Measurements from ENCODE around the gene CDPF1. TPM values are rescaled to one million over a fixed set of nuclear protein-coding genes. Genes with fewer than 3 reads are reported as not detected.
A peak's percentile ranks its signal among the peaks of the same experiment; 100 is the strongest.

Gene CDPF1
- total RNA-seq, 1 experiment from 2014 or later, result 8.1 TPM

GRCh38 chr22:46198274-46198673 lies 51.8 kb downstream of the CDPF1 start:
- no peak overlapping the region for H3K4me3 Mint-ChIP-seq
- H3K27ac Mint-ChIP-seq, result peak overlapping the region in 1 of 3 experiments; percentile 73; a peak in 1 of 7 replicates
- no CpG with 5 or more reads among the region's 18 CpGs for WGBS (ENCODE audit: extremely low coverage, insufficient read length, low lambda C conversion rate)
- no peak overlapping the region for H2BK15ac ChIP-seq (ENCODE audit: low read depth, low read length)
- no peak overlapping the region for H4K5ac ChIP-seq (ENCODE audit: insufficient read length, low read depth, low read length)
- no peak overlapping the region for H2BK120ac ChIP-seq (ENCODE audit: low read depth, low read length, poor library complexity, severe bottlenecking)
- H3K18ac ChIP-seq (ENCODE audit: insufficient read length, low read depth, low read length), result no peak overlapping the region
- H4K20me1 ChIP-seq (ENCODE audit: control insufficient read depth, insufficient read depth, insufficient read length), result no peaks in the 10 kb centered on the region
- no peak overlapping the region for H3K4ac ChIP-seq (ENCODE audit: low read depth, low read length)
- H4K91ac ChIP-seq (ENCODE audit: insufficient read length, low read depth, low read length), result no peak overlapping the region
- TF ChIP-seq CTCF (conservative IDR thresholded peaks at IDR 0.05), result no peak
- H3K36me3 Mint-ChIP-seq (ENCODE audit: insufficient read depth in 1 of 3, low read depth in 3 of 3), result peaks cover 0 to 10% (median 0%) of the 10 kb centered on the region in 3 experiments; a peak in 2 of 7 replicates
- DNase-seq, result no peak
- H2BK20ac ChIP-seq (ENCODE audit: low read depth, low read length, poor library complexity, severe bottlenecking), result no peak overlapping the region
- no peak overlapping the region for H2BK5ac ChIP-seq (ENCODE audit: insufficient read length, low read length)
- H3K4me1 Mint-ChIP-seq, result peaks cover 24 to 25% of the 10 kb centered on the region in 2 experiments
- no peak overlapping the region for H3K23ac ChIP-seq (ENCODE audit: insufficient read length, low read depth, low read length)
- peaks cover 3% of the 10 kb centered on the region; the same call in 1 of the 2 replicates for H3K27me3 Mint-ChIP-seq (ENCODE audit: low read depth)
- H4K8ac ChIP-seq (replicated peaks; ENCODE audit: insufficient read length, low read depth, low read length), result no peak overlapping the region
- H3T11ph ChIP-seq (ENCODE audit: low read length), result no peak overlapping the region
- no peak overlapping the region for H3K9ac ChIP-seq (ENCODE audit: extremely low read depth, insufficient read length, low read length)
- no peaks in the 10 kb centered on the region for H3K27me3 ChIP-seq (ENCODE audit: insufficient read depth, low read length)
- H3K9me3 ChIP-seq (ENCODE audit: control insufficient read depth, low read depth, low read length), result no peaks in the 10 kb centered on the region
- no peak overlapping the region for H3K27ac ChIP-seq (ENCODE audit: insufficient read length, low read depth, low read length)
- H2BK12ac ChIP-seq (ENCODE audit: insufficient read length, low read depth, low read length), result no peak overlapping the region
- H2AK5ac ChIP-seq (ENCODE audit: insufficient read length, low read length), result no peak overlapping the region
- H3K56ac ChIP-seq (ENCODE audit: insufficient read length, low read depth, low read length), result no peak overlapping the region
- no peak overlapping the region for H3K4me2 ChIP-seq (ENCODE audit: insufficient read depth, insufficient read length, low read length)
- no peak overlapping the region for H3K14ac ChIP-seq (ENCODE audit: insufficient read depth, low read length)
- no peaks in the 10 kb centered on the region for H3K79me2 ChIP-seq (ENCODE audit: insufficient read depth, low read length)
- H3K23me2 ChIP-seq (ENCODE audit: insufficient read length, low read depth, low read length, poor library complexity, severe bottlenecking), result no peaks in the 10 kb centered on the region
- no peak overlapping the region for H2AFZ ChIP-seq (ENCODE audit: low read length)
- H3K4me1 ChIP-seq (ENCODE audit: insufficient read depth, low read length), result peaks cover 3% of the 10 kb centered on the region; the same call in 1 of the 2 replicates
- H3K79me1 ChIP-seq (ENCODE audit: insufficient read depth, low read depth, low read length, poor library complexity, severe bottlenecking), result no peaks in the 10 kb centered on the region
- no peaks in the 10 kb centered on the region for H3K9me3 Mint-ChIP-seq
